ENCODE data around the gene TUBB1.

TUBB1 gene

GRCh38 chr20:58990651-58991445 is 28.4 kb upstream of the TUBB1 start:
- no peak for DNase-seq (ENCODE audit: low spot score)

- DNase-seq (ENCODE audit: low spot score) = no peak
These were observed 27.5 kb upstream of the TUBB1 start for GRCh38 chr20:58991715-58992114.

GRCh38 chr20:58992911-58993310 is 26.3 kb upstream of the TUBB1 start:
- no peak for DNase-seq (ENCODE audit: low spot score)

- DNase-seq (ENCODE audit: low spot score) = no peak
These were observed 25.6 kb upstream of the TUBB1 start for GRCh38 chr20:58993332-58994248.

DNA sequence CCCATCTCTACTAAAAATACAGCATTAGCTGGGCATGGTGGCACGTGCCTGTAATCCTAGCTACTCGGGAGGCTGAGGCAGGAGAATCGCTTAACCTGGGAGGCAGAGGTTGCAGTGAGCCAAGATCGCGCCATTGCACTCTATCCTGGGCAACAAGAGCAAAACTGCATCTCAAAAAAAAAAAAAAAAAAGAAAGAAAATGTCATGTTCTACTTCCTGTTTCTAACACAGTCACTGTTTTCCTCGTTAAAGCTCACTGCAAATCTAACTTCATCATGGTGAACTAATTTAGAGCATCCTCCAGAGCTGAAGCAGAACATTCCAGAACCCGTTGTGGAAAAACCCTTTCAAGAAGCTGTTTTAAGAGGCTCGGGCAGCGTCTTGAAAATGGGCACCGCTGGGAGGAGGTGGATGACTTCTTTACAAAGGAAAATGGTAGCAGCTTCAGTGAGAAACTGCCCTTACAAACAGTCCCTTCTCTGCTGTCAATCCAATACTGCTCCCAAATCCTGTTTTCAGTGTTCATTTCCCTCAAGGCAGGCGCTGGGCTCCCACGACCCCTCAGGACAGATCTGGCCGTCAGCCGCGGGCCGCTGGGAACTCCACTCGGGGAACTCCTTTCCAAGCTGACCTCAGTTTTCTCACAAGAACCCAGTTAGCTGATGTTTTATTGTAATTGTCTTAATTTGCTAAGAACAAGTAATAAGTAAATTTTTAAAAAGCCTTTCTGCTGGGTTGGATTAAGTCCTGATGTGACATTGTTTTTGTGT is 24.7 kb upstream of the TUBB1 start:
- no peak for DNase-seq (ENCODE audit: low spot score)

DNA sequence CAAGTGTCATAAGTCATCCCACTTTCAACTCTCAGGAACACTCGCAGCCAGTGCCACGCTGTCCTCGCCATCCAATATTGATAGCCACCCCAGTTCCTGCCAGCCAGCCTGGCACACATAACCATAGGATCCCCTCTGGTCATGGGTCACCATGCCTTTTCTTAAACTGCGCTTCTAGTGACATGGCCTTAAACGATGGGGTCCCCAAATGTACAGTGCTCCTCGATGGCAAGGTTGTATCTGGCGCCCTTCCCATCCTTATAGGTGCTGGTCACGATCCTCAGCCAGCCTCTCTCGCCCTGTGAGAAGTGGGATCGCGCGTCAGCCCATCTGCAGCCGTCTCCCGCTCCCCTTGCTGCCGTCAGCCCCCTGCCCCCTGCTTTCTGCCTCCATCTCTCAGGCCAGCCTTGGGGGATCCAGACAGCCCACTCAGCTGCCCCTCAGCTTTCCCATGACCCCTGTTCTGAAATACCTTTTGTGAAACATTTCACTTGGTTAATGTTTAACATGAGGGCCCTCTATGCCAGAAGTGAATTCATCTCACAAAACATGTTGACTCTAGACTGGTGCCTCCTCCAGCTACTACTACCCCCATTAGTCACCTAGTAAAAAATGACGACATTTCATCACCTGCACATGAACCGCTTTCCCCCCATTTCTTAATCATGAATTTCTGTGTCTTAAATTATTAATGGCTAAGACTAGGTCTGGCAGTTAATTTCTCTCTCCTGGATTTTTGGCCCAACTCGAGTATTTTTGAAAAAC is 23.6 kb upstream of the TUBB1 start:
- DNase-seq (ENCODE audit: low spot score) = peak; percentile 44

DNA sequence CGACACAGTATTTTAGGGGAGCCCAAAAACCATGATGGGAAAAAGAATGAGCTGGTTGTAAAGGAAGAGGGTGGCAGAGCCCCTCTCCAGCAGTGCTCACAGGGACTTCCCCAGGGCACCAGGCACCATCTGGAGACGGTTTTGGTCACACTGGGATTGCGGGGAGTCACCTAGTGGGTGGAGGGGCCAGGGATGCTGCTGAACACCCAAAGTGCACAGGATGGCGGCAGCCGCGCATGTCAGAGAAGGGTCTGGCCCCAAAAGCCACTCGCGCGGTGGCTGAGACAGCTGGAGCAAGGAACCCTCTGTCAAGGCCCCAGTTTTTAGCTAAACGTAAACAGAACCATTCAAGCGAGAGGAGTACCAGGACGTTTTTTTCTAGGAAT is 23.0 kb upstream of the TUBB1 start:
- no peak for DNase-seq (ENCODE audit: low spot score)

GRCh38 chr20:58997141-58997770 is 22.0 kb upstream of the TUBB1 start:
- no peak for DNase-seq (ENCODE audit: low spot score)

GRCh38 chr20:58998656-58999055 is 20.6 kb upstream of the TUBB1 start:
- DNase-seq (ENCODE audit: low spot score) = no peak

- no peak for DNase-seq (ENCODE audit: low spot score)
These were observed 18.9 kb upstream of the TUBB1 start for GRCh38 chr20:59000326-59000725.

- DNase-seq (ENCODE audit: low spot score) = no peak
These were observed 18.2 kb upstream of the TUBB1 start for GRCh38 chr20:59001068-59001448.

GRCh38 chr20:59001449-59002171 is 17.6 kb upstream of the TUBB1 start:
- DNase-seq (ENCODE audit: low spot score) = no peak

DNA sequence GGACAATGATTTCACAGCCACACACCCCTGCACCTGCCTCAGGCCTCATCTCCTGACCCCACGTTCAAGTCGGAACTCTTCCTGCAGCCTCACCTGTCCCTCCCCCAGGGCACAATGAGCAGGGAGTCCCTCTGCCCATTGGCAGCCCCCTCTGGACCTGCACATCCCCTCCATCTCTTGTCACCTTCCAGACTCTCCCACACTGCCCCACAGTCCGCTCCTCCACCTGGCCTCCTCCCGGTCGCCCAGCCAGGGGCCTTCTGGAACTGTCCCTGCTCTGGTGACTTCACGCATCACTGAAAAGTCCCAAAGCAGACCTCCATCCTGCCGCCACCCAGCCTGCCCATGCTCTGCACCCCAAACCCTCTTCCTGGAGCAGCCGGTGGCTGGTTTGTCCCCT is 16.8 kb upstream of the TUBB1 start:
- DNase-seq (ENCODE audit: low spot score) = no peak

GRCh38 chr20:59002874-59003399 is 16.3 kb upstream of the TUBB1 start:
- DNase-seq (ENCODE audit: low spot score) = no peak

- DNase-seq (ENCODE audit: low spot score) = no peak
These were observed 15.3 kb upstream of the TUBB1 start for GRCh38 chr20:59003836-59004492.

DNA sequence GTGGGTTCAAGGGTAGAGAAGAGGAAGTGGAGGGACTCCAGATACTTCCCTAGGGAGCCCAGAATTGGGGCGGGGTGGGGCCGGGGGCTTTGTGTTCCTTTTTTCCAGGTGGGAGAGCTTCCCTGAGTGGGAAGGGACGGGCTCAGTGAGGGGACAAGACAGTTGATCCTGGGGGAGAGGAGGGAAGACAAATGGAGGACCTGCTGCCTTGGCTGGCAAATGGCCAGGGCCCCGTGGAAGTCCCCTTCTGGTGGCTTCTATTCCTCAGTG is 14.8 kb upstream of the TUBB1 start:
- no peak for DNase-seq (ENCODE audit: low spot score)

DNA sequence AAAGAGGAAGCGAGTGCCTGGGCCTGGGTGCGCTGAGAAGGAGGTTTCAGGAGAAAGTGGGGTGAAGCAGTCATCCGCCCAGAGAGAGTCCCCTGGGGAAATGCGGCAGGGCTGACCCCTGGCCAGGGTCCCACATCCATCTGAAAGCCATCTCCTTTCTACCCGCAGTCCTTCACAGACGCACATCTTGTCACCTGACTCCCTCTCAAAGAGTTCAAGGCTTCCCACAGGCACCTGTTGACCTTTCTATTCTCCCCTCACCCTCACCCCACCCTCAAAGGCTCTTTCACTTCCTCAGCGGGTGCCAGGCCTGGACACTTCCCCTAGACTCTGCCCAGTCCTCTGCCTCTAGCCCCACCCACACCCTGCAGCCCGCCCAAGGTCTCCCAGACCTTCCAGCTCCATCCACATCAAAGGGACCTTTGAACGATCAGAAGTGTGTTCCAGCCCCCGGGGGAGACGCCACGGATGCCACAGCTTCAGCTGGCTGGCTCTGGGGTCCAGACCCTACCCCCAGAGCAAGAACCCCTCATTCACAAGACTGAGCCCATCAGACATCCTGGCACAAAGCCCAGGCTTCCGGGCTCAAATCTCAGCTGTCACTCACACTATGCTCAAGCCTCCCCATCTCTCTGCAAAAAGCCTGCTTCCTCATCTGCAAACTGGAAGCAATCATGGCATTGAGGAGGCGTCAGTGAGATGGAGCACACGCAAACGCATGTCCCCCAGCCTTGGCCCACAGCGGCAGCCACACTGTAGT is 14.3 kb upstream of the TUBB1 start:
- peak; percentile 58 for DNase-seq (ENCODE audit: low spot score)

DNA sequence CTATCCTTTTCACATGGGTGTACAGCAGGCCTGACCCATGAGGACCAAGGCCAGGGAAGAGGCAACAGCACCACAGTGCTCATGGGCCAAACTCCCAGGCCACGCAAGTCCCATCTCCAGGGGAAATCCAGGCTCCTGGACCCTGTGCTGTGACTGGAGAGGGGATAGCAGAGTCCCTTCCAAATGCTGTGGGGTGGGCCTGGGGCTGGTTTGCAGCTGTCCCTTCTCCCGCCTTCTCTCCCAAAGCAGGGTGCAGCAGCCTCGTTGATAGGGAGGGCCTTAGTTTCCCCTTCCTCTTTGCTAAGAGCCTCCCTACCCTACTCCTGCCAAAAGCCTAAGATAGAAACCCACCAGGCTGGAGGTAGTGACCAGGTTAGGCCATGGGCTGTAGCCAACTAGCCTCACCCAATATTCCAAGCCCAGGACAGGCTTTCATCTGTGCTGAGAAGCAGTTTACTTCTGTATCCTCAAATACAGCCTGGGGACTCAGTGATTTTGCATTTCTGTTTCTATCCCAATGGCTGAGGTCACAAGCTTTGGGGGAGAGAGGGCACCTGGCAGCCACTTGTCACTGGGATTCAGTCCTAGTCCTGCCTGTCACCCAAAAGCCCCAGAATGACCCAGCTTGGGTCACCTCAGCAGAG is 13.6 kb upstream of the TUBB1 start:
- no peak for DNase-seq (ENCODE audit: low spot score)
